ENCODE measurements around the gene LRRC4.

LRRC4 gene

GRCh38 chr7:128024151-128024550, 7.1 kb downstream of the LRRC4 start:
- POLR2A ChIA-PET, result no interaction called here

GRCh38 chr7:128022631-128023532, 8.4 kb downstream of the LRRC4 start:
- POLR2A ChIA-PET, result no interaction called here
- TF ChIP-seq HDGF (IDR thresholded peaks at IDR 0.05; ENCODE audit: borderline replicate concordance) (no peak), FOXM1 (IDR thresholded peaks at IDR 0.05; ENCODE audit: borderline replicate concordance) (no peak), SUZ12 (IDR thresholded peaks at IDR 0.05) (no peak), ZNF384 (IDR thresholded peaks at IDR 0.05) (no peak), SP1 (IDR thresholded peaks at IDR 0.05) (no peak), BHLHE40 (IDR thresholded peaks at IDR 0.05; ENCODE audit: borderline replicate concordance) (no peak), FOXK2 (IDR thresholded peaks at IDR 0.05) (no peak), TARDBP (IDR thresholded peaks at IDR 0.05) (no peak), FOXA1 (IDR thresholded peaks at IDR 0.05) (no peak), PKNOX1 (IDR thresholded peaks at IDR 0.05) (no peak)
- no peak for DNase-seq (ENCODE audit: extremely low spot score)
- CTCF ChIA-PET, result no interaction called here

More at GRCh38 chr7:128024151-128024550, 7.1 kb downstream of the LRRC4 start:
- no peak for TF ChIP-seq TARDBP (IDR thresholded peaks at IDR 0.05)
- CTCF ChIA-PET, result no interaction called here
- no peak for DNase-seq (ENCODE audit: extremely low spot score)

- DNase-seq (ENCODE audit: extremely low spot score), result no peak
- ChIA-PET CTCF (no interaction called here), POLR2A (no interaction called here)
- TF ChIP-seq ARNT (IDR thresholded peaks at IDR 0.05) (no peak), SP1 (IDR thresholded peaks at IDR 0.05) (no peak), NFRKB (IDR thresholded peaks at IDR 0.05) (no peak), ZNF384 (IDR thresholded peaks at IDR 0.05) (no peak), FOXA1 (IDR thresholded peaks at IDR 0.05) (no peak), FOXM1 (IDR thresholded peaks at IDR 0.05; ENCODE audit: borderline replicate concordance) (no peak), L3MBTL2 (conservative IDR thresholded peaks at IDR 0.05) (no peak), ELF4 (IDR thresholded peaks at IDR 0.05) (no peak), PKNOX1 (IDR thresholded peaks at IDR 0.05) (no peak), CTBP1 (IDR thresholded peaks at IDR 0.05; ENCODE audit: borderline replicate concordance) (no peak)
These were observed 9.9 kb downstream of the LRRC4 start for GRCh38 chr7:128021366-128021765.

GRCh38 chr7:128020159-128020558, 11.1 kb downstream of the LRRC4 start:
- TF ChIP-seq HDGF (IDR thresholded peaks at IDR 0.05; ENCODE audit: borderline replicate concordance), result no peak
- no peak for TF ChIP-seq FOXM1 (IDR thresholded peaks at IDR 0.05; ENCODE audit: borderline replicate concordance)
- no peak for TF ChIP-seq ELF4 (IDR thresholded peaks at IDR 0.05)
- TF ChIP-seq ARNT (IDR thresholded peaks at IDR 0.05), result no peak
- TF ChIP-seq LEF1 (IDR thresholded peaks at IDR 0.05; ENCODE audit: borderline replicate concordance), result no peak
- no peak for TF ChIP-seq ZNF384 (IDR thresholded peaks at IDR 0.05)
- no peak for TF ChIP-seq L3MBTL2 (conservative IDR thresholded peaks at IDR 0.05)
- no peak for DNase-seq (ENCODE audit: extremely low spot score)
- CTCF ChIA-PET, result no interaction called here
- POLR2A ChIA-PET, result no interaction called here

GRCh38 chr7:128019288-128019687, 11.9 kb downstream of the LRRC4 start:
- ChIA-PET CTCF (no interaction called here), POLR2A (no interaction called here)
- no peak for TF ChIP-seq TARDBP (IDR thresholded peaks at IDR 0.05)
- TF ChIP-seq HDGF (IDR thresholded peaks at IDR 0.05; ENCODE audit: borderline replicate concordance), result no peak
- no peak for TF ChIP-seq FOXM1 (IDR thresholded peaks at IDR 0.05; ENCODE audit: borderline replicate concordance)
- TF ChIP-seq BHLHE40 (IDR thresholded peaks at IDR 0.05; ENCODE audit: borderline replicate concordance), result no peak
- no peak for TF ChIP-seq ELF4 (IDR thresholded peaks at IDR 0.05)
- TF ChIP-seq FOXA1 (IDR thresholded peaks at IDR 0.05), result no peak
- no peak for TF ChIP-seq LEF1 (IDR thresholded peaks at IDR 0.05; ENCODE audit: borderline replicate concordance)
- TF ChIP-seq FOXK2 (IDR thresholded peaks at IDR 0.05), result no peak
- TF ChIP-seq L3MBTL2 (conservative IDR thresholded peaks at IDR 0.05), result no peak
- no peak for TF ChIP-seq PKNOX1 (IDR thresholded peaks at IDR 0.05)
- no peak for TF ChIP-seq SUZ12 (IDR thresholded peaks at IDR 0.05)
- TF ChIP-seq NFRKB (IDR thresholded peaks at IDR 0.05), result no peak
- no peak for TF ChIP-seq SP1 (IDR thresholded peaks at IDR 0.05)
- no peak for TF ChIP-seq ARNT (IDR thresholded peaks at IDR 0.05)
- no peak for TF ChIP-seq CTBP1 (IDR thresholded peaks at IDR 0.05; ENCODE audit: borderline replicate concordance)
- no peak for TF ChIP-seq ZNF384 (IDR thresholded peaks at IDR 0.05)
- no peak for DNase-seq (ENCODE audit: extremely low spot score)

- POLR2A ChIA-PET, result no interaction called here
- no peak for TF ChIP-seq BHLHE40 (IDR thresholded peaks at IDR 0.05; ENCODE audit: borderline replicate concordance)
- no peak for TF ChIP-seq L3MBTL2 (conservative IDR thresholded peaks at IDR 0.05)
- TF ChIP-seq NFRKB (IDR thresholded peaks at IDR 0.05), result no peak
- TF ChIP-seq HDGF (IDR thresholded peaks at IDR 0.05; ENCODE audit: borderline replicate concordance), result no peak
- no peak for TF ChIP-seq SUZ12 (IDR thresholded peaks at IDR 0.05)
- TF ChIP-seq PKNOX1 (IDR thresholded peaks at IDR 0.05), result no peak
- no peak for TF ChIP-seq FOXM1 (IDR thresholded peaks at IDR 0.05; ENCODE audit: borderline replicate concordance)
- TF ChIP-seq CTBP1 (IDR thresholded peaks at IDR 0.05; ENCODE audit: borderline replicate concordance), result no peak
- no peak for TF ChIP-seq ARNT (IDR thresholded peaks at IDR 0.05)
- no peak for TF ChIP-seq LEF1 (IDR thresholded peaks at IDR 0.05; ENCODE audit: borderline replicate concordance)
- no peak for TF ChIP-seq SP1 (IDR thresholded peaks at IDR 0.05)
- no peak for TF ChIP-seq ELF4 (IDR thresholded peaks at IDR 0.05)
- TF ChIP-seq ZNF384 (IDR thresholded peaks at IDR 0.05), result no peak
- TF ChIP-seq FOXK2 (IDR thresholded peaks at IDR 0.05), result no peak
- CTCF ChIA-PET, result no interaction called here
- DNase-seq (ENCODE audit: extremely low spot score), result no peak
These were observed 13.1 kb downstream of the LRRC4 start for GRCh38 chr7:128017862-128018845.
